Measurements from ENCODE around the gene CLSTN2.

GRCh38 chr3:140487566-140487965, 552.6 kb downstream of the CLSTN2 start:
- no peak for TF ChIP-seq CTCF (IDR thresholded peaks at IDR 0.05)
- TF ChIP-seq POLR2AphosphoS5 (IDR thresholded peaks at IDR 0.05): no peak
- TF ChIP-seq POLR2A (IDR thresholded peaks at IDR 0.05; ENCODE audit: low read depth): no peak
- no peak for TF ChIP-seq EP300 (IDR thresholded peaks at IDR 0.05)

Data from esophagus muscularis mucosa (tissue), 4 donors.